GM19351 (cell line): Measurements from ENCODE around the gene DPP10.

Experiments
- ATAC-seq: cut with Tn5 transposase; IDR thresholded peaks from one replicate; pipeline ENCODE4 v1.9.1; 2021; ENCODE audit warnings: mild to moderate bottlenecking, moderate library complexity; ENCODE audit not compliant: unreplicated experiment

Gene DPP10

GRCh38 chr2:115635430-115635829, 1193.0 kb downstream of the DPP10 start:
- no peak for ATAC-seq

- no peak for ATAC-seq
Observed at GRCh38 chr2:115649731-115650130, 1207.3 kb downstream of the DPP10 start.

GRCh38 chr2:115650827-115651226, 1208.4 kb downstream of the DPP10 start:
- no peak for ATAC-seq

GRCh38 chr2:115652652-115653051, 1210.2 kb downstream of the DPP10 start:
- ATAC-seq, result no peak

GRCh38 chr2:115654362-115654761, 1211.9 kb downstream of the DPP10 start:
- ATAC-seq, result no peak

GRCh38 chr2:115678129-115678528, 1235.7 kb downstream of the DPP10 start:
- no peak for ATAC-seq

- ATAC-seq, result no peak
Observed at GRCh38 chr2:115684345-115684744, 1241.9 kb downstream of the DPP10 start.

- ATAC-seq, result no peak
Observed at GRCh38 chr2:115691409-115691808, 1249.0 kb downstream of the DPP10 start.

GRCh38 chr2:115694651-115695050, 1252.2 kb downstream of the DPP10 start:
- no peak for ATAC-seq

- no peak for ATAC-seq
Observed at GRCh38 chr2:115733190-115733775, 1290.8 kb downstream of the DPP10 start.

GRCh38 chr2:115738111-115738510, 1295.7 kb downstream of the DPP10 start:
- ATAC-seq, result no peak

GRCh38 chr2:115739574-115739973, 1297.1 kb downstream of the DPP10 start:
- no peak for ATAC-seq

GRCh38 chr2:115746151-115746550, 1303.7 kb downstream of the DPP10 start:
- no peak for ATAC-seq

GRCh38 chr2:115757286-115757685, 1314.8 kb downstream of the DPP10 start:
- no peak for ATAC-seq

GRCh38 chr2:115763601-115764000, 1321.2 kb downstream of the DPP10 start:
- ATAC-seq, result no peak

GRCh38 chr2:115771516-115771915, 1329.1 kb downstream of the DPP10 start:
- ATAC-seq, result no peak

- no peak for ATAC-seq
Observed at GRCh38 chr2:115774361-115774760, 1331.9 kb downstream of the DPP10 start.

- ATAC-seq, result no peak
Observed at GRCh38 chr2:115779085-115779632, 1336.7 kb downstream of the DPP10 start.

- ATAC-seq, result no peak
Observed at GRCh38 chr2:115782286-115782685, 1339.8 kb downstream of the DPP10 start.

- no peak for ATAC-seq
Observed at GRCh38 chr2:115796078-115796477, 1353.6 kb downstream of the DPP10 start.

- no peak for ATAC-seq
Observed at GRCh38 chr2:115807276-115807675, 1364.8 kb downstream of the DPP10 start.

GRCh38 chr2:115825912-115826311, 1383.5 kb downstream of the DPP10 start:
- ATAC-seq, result no peak

- ATAC-seq, result no peak
Observed at GRCh38 chr2:115833196-115833595, 1390.8 kb downstream of the DPP10 start.
